Left renal cortex interstitium (tissue), 4 donors: Measurements from ENCODE around the gene KIF6. TPM values are rescaled to one million over a fixed set of nuclear protein-coding genes. Genes with fewer than 3 reads are reported as not detected.

Experiments
- DNase-seq, 4 donors: peaks; one replicate each; pipeline ENCODE4 v3.0.0-alpha.2; 2013; ENCODE audit warnings: low read depth in 4 of 4, low spot score in 2 of 4, missing footprints in 1 of 4
- polyA plus RNA-seq, 4 donors: library from polyadenylated mRNA; unstranded; fragments of 120-200 nt; gene quantifications; one replicate each; pipeline ENCODE4 v1.2.1, GENCODE V29; 2013; ENCODE audit not compliant: insufficient read length in 4 of 4

KIF6 gene
- polyA plus RNA-seq, 4 donors: 2.9 to 4.7 (median 4.0) TPM

DNA sequence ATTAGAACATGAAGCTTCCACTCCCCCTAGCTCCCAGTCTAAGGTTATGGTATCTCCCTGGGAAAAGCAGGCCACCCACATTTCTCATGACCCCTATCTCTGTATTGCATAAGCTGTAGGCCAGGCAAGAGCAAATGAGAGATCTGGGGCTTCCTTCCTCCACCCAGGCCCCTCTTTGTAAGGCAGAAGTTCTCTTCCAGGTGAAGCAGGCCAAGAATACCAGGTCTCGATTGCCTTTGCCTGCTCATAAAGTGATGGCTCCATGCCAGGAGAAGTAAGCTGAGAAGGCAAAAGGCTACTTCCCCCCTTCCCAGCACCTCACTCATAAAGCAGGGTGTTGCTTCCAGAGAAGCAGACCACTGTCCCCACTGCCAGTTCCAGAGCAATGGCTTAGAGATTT lies 258.6 kb downstream of the KIF6 start:
- DNase-seq: no peak

- no peak for DNase-seq
Measured at GRCh38 chr6:39465539-39465938, 259.7 kb downstream of the KIF6 start.

- DNase-seq: no peak
Measured at GRCh38 chr6:39464067-39464466, 261.1 kb downstream of the KIF6 start.

- no peak for DNase-seq
Measured at GRCh38 chr6:39453956-39454524, 271.2 kb downstream of the KIF6 start.

GRCh38 chr6:39453241-39453640 lies 272.0 kb downstream of the KIF6 start:
- no peak for DNase-seq

- no peak for DNase-seq
Measured at GRCh38 chr6:39452306-39453145, 272.7 kb downstream of the KIF6 start.

- DNase-seq: no peak
Measured at GRCh38 chr6:39451831-39452230, 273.4 kb downstream of the KIF6 start.

GRCh38 chr6:39449022-39449421 lies 276.2 kb downstream of the KIF6 start:
- no peak for DNase-seq

DNA sequence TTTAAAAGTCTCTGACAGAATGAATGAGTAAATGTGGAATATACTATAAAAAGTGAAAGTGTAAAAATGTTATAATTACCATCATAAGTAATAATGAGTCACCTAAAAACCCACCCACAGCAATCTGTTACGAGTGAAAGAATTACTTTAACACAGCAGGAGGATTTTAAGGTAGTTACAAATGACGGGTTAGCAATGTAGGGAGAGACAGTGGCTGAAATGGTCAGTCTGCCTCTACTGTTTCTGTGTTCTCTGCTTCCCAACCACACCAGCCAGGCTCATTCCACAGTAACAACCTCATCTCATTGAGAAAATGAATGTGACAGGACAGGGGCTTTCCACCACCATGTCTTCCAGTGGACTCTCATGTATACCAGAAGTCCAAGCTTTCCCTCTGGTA lies 278.3 kb downstream of the KIF6 start:
- no peak for DNase-seq

- DNase-seq: no peak
Measured at GRCh38 chr6:39445667-39446066, 279.5 kb downstream of the KIF6 start.

DNA sequence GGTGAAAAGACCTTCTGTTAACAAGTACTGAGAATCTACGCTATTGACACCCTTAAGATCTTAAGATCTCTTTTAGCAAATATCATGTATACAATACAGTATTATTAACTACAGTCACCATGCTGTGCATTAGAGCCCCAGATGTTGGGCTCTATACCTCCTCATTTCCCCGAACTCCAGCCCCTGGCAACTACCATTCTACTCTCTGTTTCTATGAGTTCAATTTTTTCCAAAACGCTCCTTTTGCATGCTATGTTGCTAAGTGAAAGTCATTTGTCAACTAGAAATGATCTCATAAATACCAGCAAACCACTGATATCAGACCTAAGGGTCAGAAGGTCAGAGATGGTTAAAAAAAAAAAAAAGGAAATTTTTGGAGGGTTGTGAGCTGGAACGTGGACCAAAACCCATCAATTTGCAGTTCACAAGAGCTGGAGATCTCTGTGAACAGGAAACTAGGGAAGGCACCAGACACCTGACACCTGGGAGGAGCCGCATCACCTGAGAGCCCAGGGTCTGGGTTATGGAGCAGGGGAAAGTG lies 280.7 kb downstream of the KIF6 start:
- no peak for DNase-seq

DNA sequence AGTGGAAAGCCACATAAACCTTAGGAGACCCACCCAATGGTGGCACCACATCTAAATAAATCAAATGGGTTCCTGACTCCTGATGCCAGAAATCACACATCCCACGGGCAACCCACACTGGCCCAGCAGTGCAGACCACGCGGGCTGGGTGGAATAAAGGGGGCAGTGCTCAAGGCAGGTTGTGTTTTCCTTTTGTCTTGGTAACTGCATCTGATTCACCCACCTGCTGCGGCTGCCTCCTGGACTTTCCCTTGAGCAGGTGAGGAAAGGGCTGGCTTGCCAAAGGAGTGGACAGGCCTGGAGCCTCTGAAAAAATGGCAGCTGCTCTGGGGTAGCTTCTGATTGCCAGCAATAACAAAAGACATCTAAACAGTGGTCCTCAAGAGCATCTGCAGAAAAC lies 283.2 kb downstream of the KIF6 start:
- no peak for DNase-seq

GRCh38 chr6:39441301-39441700 lies 283.9 kb downstream of the KIF6 start:
- no peak for DNase-seq

DNA sequence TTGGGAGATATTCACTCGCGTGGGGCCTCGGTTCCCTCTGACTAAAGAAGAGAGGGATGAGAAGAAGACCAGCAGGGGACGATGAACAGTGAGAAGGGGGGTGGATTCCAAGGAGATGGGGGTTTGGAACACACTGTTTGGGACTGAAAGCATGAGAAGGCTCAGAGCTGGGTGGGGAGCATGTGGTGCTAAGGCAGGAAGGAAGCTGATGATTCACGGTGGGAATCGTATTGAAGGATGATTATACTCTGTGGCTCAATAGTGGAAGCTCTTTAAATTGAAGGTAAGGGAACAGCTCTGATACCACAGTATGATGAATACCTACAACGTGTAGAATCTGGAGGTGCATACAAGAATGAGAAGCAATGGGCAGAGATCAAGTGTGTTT lies 285.2 kb downstream of the KIF6 start:
- no peak for DNase-seq

- no peak for DNase-seq
Measured at GRCh38 chr6:39439342-39440038, 285.7 kb downstream of the KIF6 start.

DNA sequence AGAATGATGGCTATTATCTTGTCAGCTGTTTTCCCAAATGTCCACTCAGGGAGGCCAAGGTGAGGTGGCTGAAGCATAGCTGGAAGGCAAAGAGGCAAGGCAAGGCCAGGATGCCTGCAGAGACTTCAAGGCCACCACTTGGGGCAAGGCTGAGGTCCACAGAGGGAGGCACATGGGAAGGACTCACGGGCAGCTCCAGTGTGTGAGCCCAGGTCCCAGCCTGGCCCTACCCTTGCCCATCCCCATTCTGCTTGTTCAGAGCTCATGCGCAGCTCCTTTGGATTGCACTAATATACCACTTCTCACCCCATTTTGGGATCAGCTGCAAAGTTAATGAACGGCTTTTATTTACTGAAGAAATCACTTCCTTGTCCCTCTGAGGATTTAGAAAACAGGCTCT lies 291.6 kb downstream of the KIF6 start:
- no peak for DNase-seq

GRCh38 chr6:39432330-39433025 lies 292.7 kb downstream of the KIF6 start:
- no peak for DNase-seq

DNA sequence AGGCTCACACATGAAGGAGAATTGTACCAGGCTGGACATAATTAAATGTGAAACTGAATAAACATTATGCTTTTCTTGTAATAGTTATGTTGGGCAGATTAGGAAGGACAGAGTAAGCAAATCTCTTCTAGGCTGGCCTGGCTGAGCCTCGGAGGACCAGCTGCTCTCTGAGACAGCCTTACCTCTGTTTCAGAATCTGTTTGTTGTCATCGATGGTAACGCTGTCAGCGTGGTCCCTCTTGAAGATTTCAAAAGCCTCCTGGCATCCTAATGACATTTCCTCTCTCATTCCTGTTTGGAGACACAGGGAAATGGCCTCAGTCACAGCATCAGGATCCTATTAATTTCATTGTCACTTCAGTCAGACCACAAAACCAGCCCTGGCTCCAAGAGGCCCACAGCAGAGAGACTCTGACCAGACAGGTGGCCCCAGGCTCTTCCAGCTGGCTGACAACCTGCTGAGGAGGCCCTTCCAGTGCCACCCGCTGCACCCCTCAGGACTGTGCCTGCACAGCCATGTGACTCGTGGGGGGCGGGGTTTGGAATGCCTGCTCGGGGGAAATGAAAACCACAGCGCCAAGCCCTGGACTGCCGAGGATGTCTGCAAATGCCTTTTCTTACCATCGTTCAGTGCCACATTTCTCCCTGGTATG lies 294.2 kb downstream of the KIF6 start:
- no peak for DNase-seq

DNA sequence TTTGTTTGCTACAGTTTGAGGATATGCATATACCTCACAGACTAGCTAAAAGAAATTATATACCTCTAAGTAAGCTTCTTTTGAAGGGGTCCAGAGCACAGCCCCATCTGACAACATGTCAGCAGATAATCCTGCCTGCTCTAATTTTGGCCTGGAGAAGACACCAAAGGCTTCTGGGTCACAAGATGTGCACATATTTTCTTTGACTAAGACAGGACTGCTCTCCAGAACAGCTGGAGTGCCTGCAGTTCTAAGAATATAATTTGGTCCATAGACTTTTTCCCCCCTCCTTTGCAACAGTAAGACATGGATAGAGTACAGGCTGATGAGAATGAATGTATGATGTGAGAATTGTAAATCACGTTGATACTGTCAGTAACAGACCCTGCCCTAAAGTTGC lies 294.8 kb downstream of the KIF6 start:
- DNase-seq: no peak

GRCh38 chr6:39428816-39429215 lies 296.4 kb downstream of the KIF6 start:
- no peak for DNase-seq
